Subcutaneous abdominal adipose tissue (tissue), 5 donors: ENCODE results near the gene DRICH1.
"Not testable (repeated sequence)": the region's sequence is repeated elsewhere in the genome, so short reads cannot be mapped to it uniquely, and the experiment has no call there.

ENCODE experiments used
- H3K27ac ChIP-seq: one replicate; pipeline ENCODE4 v1.7.0; 2013; ENCODE audit warnings: low read depth, mild to moderate bottlenecking, inconsistent platforms, low read length, moderate library complexity
- H3K27me3 ChIP-seq, 5 donors: one replicate each; pipeline ENCODE4 v1.7.0; 2013; ENCODE audit warnings: low read length in 5 of 5, inconsistent platforms in 1 of 5; ENCODE audit not compliant: control insufficient read depth in 5 of 5, insufficient read depth in 4 of 5
- H3K36me3 ChIP-seq, 5 donors: one replicate each; pipeline ENCODE4 v1.7.0; 2013; ENCODE audit warnings: low read length in 5 of 5; ENCODE audit not compliant: control insufficient read depth in 5 of 5, insufficient read depth in 5 of 5
- H3K4me1 ChIP-seq, 5 donors: one replicate each; pipeline ENCODE4 v1.7.0; 2013; ENCODE audit warnings: low read length in 5 of 5, mild to moderate bottlenecking in 3 of 5, moderate library complexity in 1 of 5; ENCODE audit not compliant: control insufficient read depth in 5 of 5, insufficient read depth in 5 of 5
- H3K4me3 ChIP-seq, 5 donors: one replicate each; pipeline ENCODE4 v1.7.0; 2013; ENCODE audit warnings: low read length in 5 of 5, low read depth in 1 of 5
- H3K9ac ChIP-seq, 5 donors: one replicate each; pipeline ENCODE4 v1.7.0; 2013; ENCODE audit warnings: low read length in 5 of 5, mild to moderate bottlenecking in 4 of 5, moderate library complexity in 3 of 5
- H3K9me3 ChIP-seq, 5 donors: one replicate each; pipeline ENCODE4 v1.7.0; 2013; ENCODE audit warnings: low read length in 5 of 5; ENCODE audit not compliant: control insufficient read depth in 5 of 5
- donor health status: healthy.
- donor health status: healthy.
- donor health status: healthy.
- donor health status: healthy.
- donor health status: healthy.

The DRICH1 gene

DNA sequence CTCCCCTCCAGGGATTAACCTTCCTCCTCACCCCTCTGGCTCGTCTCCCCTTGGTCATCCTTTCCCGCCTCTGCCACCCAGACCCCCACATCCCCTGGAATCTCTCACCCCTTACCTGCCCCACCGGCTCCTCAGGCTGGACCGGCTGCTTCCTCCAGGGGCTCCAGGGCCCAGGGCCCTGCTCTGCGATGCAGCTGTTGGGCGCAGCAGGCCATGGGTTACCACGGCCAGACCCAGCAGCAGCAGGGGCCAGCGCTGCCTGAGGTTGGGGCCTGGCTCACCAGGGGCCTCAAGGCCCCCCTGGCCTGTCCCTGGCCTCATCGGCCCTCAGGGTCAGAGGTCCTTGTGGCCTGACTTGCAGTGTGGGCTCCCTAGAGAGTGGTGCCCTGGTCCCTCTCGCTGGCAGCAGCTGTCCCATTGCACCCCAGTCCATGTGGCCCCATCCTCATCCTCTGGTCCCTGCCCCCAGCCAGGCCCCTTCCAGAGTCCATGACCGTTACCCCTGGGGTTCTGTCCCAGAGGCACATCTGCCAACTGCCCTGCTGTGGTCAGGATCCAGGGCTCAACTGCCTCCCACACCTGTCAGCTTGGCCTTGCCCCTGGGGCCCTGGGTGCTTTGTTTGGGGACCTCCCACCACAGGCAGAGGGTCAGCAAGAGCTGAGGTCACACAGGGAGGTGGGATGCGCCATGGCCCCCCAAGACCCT lies 52.1 kb downstream of the DRICH1 start, which contains the start of gene IGLL1:
IGLL1 (minus strand) TSS at position 421 of the 706 bp plus-strand sequence; CDS start at position 321, 100 bp downstream.
- Histone ChIP-seq H3K9ac (no peak within 1 kb of the TSS), H3K27me3 (peaks cover 0 to 13% (median 5%) of the 10 kb centered on the region in 5 donors), H3K4me3 (no peak within 1 kb of the TSS), H3K27ac (no peak within 1 kb of the TSS), H3K9me3 (no peaks in the 10 kb centered on the region), H3K36me3 (no peaks in the 10 kb centered on the region), H3K4me1 (no peaks in the 10 kb centered on the region)

DNA sequence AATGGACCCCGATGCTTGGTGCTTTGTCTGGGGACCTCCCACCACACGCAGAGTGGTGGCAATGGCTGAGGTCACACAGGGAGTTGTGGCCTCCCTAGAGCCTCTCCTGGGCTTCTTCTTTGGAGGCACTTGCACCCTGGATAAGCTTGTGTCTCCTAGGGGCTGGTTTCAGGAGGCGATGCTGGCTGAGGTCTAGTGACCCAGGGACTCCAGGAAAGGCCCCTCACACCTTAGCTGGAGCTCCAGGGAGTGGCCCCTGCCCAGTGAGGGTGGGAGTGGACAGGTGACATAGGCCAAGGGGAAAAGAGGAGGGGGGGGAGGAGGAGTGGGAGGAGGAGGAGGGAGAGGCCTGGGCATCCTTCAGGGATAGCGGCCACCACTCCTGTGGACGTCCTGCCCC lies 52.8 kb downstream of the DRICH1 start:
- Histone ChIP-seq H3K4me3 (no peak overlapping the region), H3K4me1 (no peaks in the 10 kb centered on the region), H3K27ac (no peak overlapping the region), H3K9me3 (no peaks in the 10 kb centered on the region), H3K27me3 (peaks cover 2 to 13% (median 5%) of the 10 kb centered on the region in 5 donors), H3K36me3 (no peaks in the 10 kb centered on the region), H3K9ac (no peak overlapping the region)

GRCh38 chr22:23578306-23578705 lies 53.8 kb downstream of the DRICH1 start:
- H3K4me1 ChIP-seq = no peaks in the 10 kb centered on the region
- no peak overlapping the region for H3K4me3 ChIP-seq
- H3K9me3 ChIP-seq = no peaks in the 10 kb centered on the region
- no peak overlapping the region for H3K9ac ChIP-seq
- H3K27ac ChIP-seq = no peak overlapping the region
- H3K36me3 ChIP-seq = no peaks in the 10 kb centered on the region
- H3K27me3 ChIP-seq = peaks cover 2 to 13% (median 5%) of the 10 kb centered on the region in 5 donors

- no peaks in the 10 kb centered on the region for H3K4me1 ChIP-seq
- H3K27ac ChIP-seq = no peak overlapping the region
- H3K9ac ChIP-seq = no peak overlapping the region
- no peaks in the 10 kb centered on the region for H3K9me3 ChIP-seq
- no peaks in the 10 kb centered on the region for H3K36me3 ChIP-seq
- H3K4me3 ChIP-seq = no peak overlapping the region
- H3K27me3 ChIP-seq = peaks cover 2 to 13% (median 5%) of the 10 kb centered on the region in 5 donors
Observed at GRCh38 chr22:23576681-23577080, 55.4 kb downstream of the DRICH1 start.

GRCh38 chr22:23575601-23576000 lies 56.5 kb downstream of the DRICH1 start:
- Histone ChIP-seq H3K4me3 (no peak overlapping the region), H3K4me1 (no peaks in the 10 kb centered on the region), H3K36me3 (no peaks in the 10 kb centered on the region), H3K9ac (no peak overlapping the region), H3K27me3 (peaks cover 2 to 13% (median 5%) of the 10 kb centered on the region in 5 donors), H3K9me3 (no peaks in the 10 kb centered on the region), H3K27ac (no peak overlapping the region)

- peaks cover under 1 to 7% (median 3%) of the 10 kb centered on the region in 5 donors for H3K27me3 ChIP-seq
- no peak overlapping the region for H3K27ac ChIP-seq
- H3K9me3 ChIP-seq = no peaks in the 10 kb centered on the region
- no peaks in the 10 kb centered on the region for H3K4me1 ChIP-seq
- no peak overlapping the region for H3K4me3 ChIP-seq
- H3K36me3 ChIP-seq = no peaks in the 10 kb centered on the region
- H3K9ac ChIP-seq = no peak overlapping the region
Observed at GRCh38 chr22:23574877-23575276, 57.2 kb downstream of the DRICH1 start.

- no peak overlapping the region for H3K4me3 ChIP-seq
- H3K27me3 ChIP-seq = peaks cover 0 to 8% (median 2%) of the 10 kb centered on the region in 5 donors
- H3K36me3 ChIP-seq = no peaks in the 10 kb centered on the region
- H3K4me1 ChIP-seq = no peaks in the 10 kb centered on the region
- no peak overlapping the region for H3K9ac ChIP-seq
- no peak overlapping the region for H3K27ac ChIP-seq
- H3K9me3 ChIP-seq = no peaks in the 10 kb centered on the region
Observed at GRCh38 chr22:23574371-23574811, 57.7 kb downstream of the DRICH1 start.

- H3K9me3 ChIP-seq, H3K36me3 ChIP-seq, H3K27me3 ChIP-seq, H3K27ac ChIP-seq, H3K9ac ChIP-seq, H3K4me3 ChIP-seq, H3K4me1 ChIP-seq: not testable (repeated sequence)
Observed at GRCh38 chr22:23573701-23574235, 58.4 kb downstream of the DRICH1 start.

- H3K4me1 ChIP-seq, H3K4me3 ChIP-seq, H3K27ac ChIP-seq, H3K9ac ChIP-seq, H3K27me3 ChIP-seq, H3K9me3 ChIP-seq, H3K36me3 ChIP-seq: not testable (repeated sequence)
Observed at GRCh38 chr22:23573106-23573505, 59.0 kb downstream of the DRICH1 start.

DNA sequence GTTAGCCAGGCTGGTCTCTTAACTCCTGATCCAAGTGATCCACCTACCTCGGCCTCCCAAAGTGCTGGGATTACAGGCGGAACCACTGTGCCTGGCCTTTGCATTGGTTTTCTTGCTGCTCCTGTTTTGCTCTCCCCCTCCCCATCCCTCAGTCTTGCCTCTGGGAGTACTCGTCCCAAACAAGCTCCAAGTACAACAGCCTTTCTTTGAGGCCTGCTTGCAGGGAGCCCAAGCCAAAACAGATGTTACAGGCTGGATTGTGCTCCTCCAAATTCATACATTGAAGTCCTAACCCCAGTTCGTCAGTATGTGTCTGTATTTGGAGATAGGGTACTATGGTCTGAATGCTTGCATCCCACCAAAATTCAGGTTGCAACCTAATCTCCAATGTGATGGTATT lies 60.6 kb downstream of the DRICH1 start:
- no peaks in the 10 kb centered on the region for H3K9me3 ChIP-seq
- peaks cover 0 to 12% (median 10%) of the 10 kb centered on the region in 5 donors for H3K27me3 ChIP-seq
- H3K4me1 ChIP-seq = no peaks in the 10 kb centered on the region
- no peak overlapping the region for H3K4me3 ChIP-seq
- H3K9ac ChIP-seq = no peak overlapping the region
- no peak overlapping the region for H3K27ac ChIP-seq
- no peaks in the 10 kb centered on the region for H3K36me3 ChIP-seq
